Calu3 (cell line): Measurements from ENCODE around the gene GCA. TPM values are rescaled to one million over a fixed set of nuclear protein-coding genes. Genes with fewer than 3 reads are reported as not detected.

Experiments
- BruUV-seq: library from RNA; stranded (reverse); fragments of 400-500 nt; replicated peaks from 2 replicates; lab custom pipeline; 2021; lab: Mats Ljungman, UMichigan
- CTCF ChIA-PET: fragments of 300-600 bp; sonication (Branson Sonifier 250); formaldehyde crosslinking; loops from one replicate; lab custom pipeline; 2022; ENCODE audit warnings: antibody characterized with exemption; lab: Charles Lee
- DNase-seq: peaks from one replicate; pipeline ENCODE4 v3.0.0; 2022
- H3K27ac Mint-ChIP-seq: one replicate; pipeline ENCODE4 v1.8.0; 2022; ENCODE audit warnings: mixed read lengths; ENCODE audit not compliant: unreplicated experiment
- H3K27me3 Mint-ChIP-seq: one replicate; pipeline ENCODE4 v1.8.0; 2022; ENCODE audit warnings: mixed read lengths; ENCODE audit not compliant: unreplicated experiment
- H3K36me3 Mint-ChIP-seq: one replicate; pipeline ENCODE4 v1.8.0; 2022; ENCODE audit warnings: mild to moderate bottlenecking, moderate library complexity, mixed read lengths; ENCODE audit not compliant: insufficient read depth, unreplicated experiment
- H3K4me1 Mint-ChIP-seq: one replicate; pipeline ENCODE4 v1.8.0; 2022; ENCODE audit warnings: mild to moderate bottlenecking, low read depth, mixed read lengths; ENCODE audit not compliant: unreplicated experiment
- H3K4me3 Mint-ChIP-seq: one replicate; pipeline ENCODE4 v1.8.0; 2022; ENCODE audit warnings: mild to moderate bottlenecking, low read depth, moderate library complexity, mixed read lengths; ENCODE audit not compliant: unreplicated experiment
- H3K9me3 Mint-ChIP-seq: one replicate; pipeline ENCODE4 v1.8.0; 2022; ENCODE audit warnings: low read depth, mixed read lengths; ENCODE audit not compliant: unreplicated experiment
- intact Hi-C: fragments of 100-400 bp; cut with micrococcal nuclease; formaldehyde crosslinking; loops from one replicate; pipeline ENCODE4 v1.10.0; 2022; ENCODE audit not compliant: unreplicated experiment
- total RNA-seq: library from RNA; stranded (reverse); gene quantifications from 2 replicates; pipeline ENCODE4 v1.2.3, GENCODE V29; 2022
- TF ChIP-seq, protein P1 (sequence below): fragments of 200-600 bp; IDR thresholded peaks from one replicate; pipeline ENCODE4 v1.8.0; 2022; ENCODE audit warnings: antibody characterized with exemption; ENCODE audit not compliant: unreplicated experiment

The GCA gene
- total RNA-seq, 1 experiment from 2014 or later = 51.2 TPM

DNA sequence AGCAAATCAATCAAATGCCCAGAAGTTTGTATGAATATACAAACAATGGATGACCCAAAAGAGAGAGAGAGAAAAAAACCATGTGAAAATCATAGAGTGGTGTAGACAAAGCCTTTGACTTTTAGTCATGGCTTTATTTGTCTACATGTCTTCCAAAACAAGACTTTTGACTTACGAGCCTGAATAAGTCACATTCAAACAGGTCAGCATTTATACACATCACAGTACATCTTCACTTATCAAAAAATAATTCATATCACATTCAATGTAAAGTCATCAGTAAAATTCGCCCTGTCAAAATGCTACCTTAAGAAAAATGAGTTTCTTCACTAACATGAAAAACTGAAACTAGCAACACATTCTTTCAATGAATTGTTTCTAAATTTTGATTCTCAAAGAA, 27.3 kb upstream of the GCA start:
- intact Hi-C loops = no loop called here
- Mint-ChIP-seq H3K36me3 (peaks cover 35% of the 10 kb centered on the region), H3K4me1 (peaks cover 44% of the 10 kb centered on the region), H3K4me3 (peak overlapping the region; percentile 82), H3K9me3 (no peaks in the 10 kb centered on the region), H3K27me3 (no peaks in the 10 kb centered on the region), H3K27ac (peak overlapping the region; percentile 31)
- no TSS peak for BruUV-seq
- CTCF ChIA-PET = no interaction called here
- DNase-seq = no peak
- TF ChIP-seq, protein P1, sequence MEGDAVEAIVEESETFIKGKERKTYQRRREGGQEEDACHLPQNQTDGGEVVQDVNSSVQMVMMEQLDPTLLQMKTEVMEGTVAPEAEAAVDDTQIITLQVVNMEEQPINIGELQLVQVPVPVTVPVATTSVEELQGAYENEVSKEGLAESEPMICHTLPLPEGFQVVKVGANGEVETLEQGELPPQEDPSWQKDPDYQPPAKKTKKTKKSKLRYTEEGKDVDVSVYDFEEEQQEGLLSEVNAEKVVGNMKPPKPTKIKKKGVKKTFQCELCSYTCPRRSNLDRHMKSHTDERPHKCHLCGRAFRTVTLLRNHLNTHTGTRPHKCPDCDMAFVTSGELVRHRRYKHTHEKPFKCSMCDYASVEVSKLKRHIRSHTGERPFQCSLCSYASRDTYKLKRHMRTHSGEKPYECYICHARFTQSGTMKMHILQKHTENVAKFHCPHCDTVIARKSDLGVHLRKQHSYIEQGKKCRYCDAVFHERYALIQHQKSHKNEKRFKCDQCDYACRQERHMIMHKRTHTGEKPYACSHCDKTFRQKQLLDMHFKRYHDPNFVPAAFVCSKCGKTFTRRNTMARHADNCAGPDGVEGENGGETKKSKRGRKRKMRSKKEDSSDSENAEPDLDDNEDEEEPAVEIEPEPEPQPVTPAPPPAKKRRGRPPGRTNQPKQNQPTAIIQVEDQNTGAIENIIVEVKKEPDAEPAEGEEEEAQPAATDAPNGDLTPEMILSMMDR = no peak

DNA sequence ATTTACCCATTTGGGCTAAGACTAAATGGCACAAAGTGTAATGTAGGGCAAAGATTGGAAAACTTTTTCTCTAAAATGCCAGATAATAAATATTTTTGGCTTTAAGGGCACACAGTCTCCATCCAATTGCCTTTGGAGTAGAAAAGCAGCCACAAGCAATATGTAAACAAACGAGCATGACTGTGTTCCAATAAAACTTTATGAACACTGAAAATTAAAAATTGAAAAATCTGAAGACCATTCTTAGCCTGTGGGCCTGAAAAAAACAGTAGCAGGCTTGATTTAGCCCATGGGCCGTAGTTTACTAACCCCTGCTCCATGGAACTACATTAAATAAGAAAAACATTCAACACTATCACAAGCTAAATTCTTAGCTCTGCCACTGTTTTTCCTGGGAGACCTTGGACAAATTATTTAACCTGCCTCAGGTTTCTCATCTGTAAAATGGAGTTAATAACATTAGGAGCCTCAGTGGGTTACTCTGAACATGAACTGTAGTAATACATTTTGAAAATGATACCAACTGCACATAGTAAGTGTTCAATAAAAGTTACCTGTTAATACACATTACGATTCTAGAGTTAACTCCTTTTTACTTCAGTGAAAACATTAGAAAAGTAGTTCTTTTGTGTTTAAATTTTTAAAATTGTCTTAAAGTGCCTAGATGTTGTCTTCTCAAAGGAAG, 26.7 kb upstream of the GCA start:
- Mint-ChIP-seq H3K9me3 (no peaks in the 10 kb centered on the region), H3K4me1 (peaks cover 44% of the 10 kb centered on the region), H3K27me3 (no peaks in the 10 kb centered on the region), H3K27ac (peak overlapping the region; percentile 97), H3K36me3 (peaks cover 35% of the 10 kb centered on the region), H3K4me3 (peak overlapping the region; percentile 82)
- no TSS peak for BruUV-seq
- TF ChIP-seq, protein P1 = no peak
- intact Hi-C loops = no loop called here
- no peak for DNase-seq
- CTCF ChIA-PET = interaction anchor here (1.0 kb wide), 1 partner anchor 8 kb away, joined by 3 read pairs; no protein-coding TSS in a partner anchor

DNA sequence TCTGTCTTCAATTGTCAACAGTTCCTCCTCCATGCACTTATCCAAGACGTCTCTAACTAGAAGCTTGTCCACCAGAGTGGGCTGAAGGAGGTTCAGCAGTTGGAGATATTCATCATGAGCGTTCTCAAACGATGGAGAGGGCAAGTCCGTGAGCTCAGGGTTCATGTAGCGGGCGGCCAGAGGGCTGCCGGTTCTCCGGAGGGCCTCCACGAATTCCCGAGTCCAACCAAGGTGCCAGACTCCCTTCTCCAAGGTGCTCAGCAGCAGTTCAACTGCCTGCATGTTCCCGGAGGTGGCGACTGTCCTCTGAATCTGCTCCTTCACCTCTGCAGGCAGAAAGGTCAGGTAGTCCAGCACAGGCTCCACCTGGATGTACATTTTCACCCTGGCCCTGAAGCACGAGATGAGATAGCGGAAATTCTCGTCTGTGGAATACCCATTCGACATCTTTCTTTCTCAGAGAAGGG, 26.0 kb upstream of the GCA start:
- Mint-ChIP-seq H3K4me1 (peaks cover 44% of the 10 kb centered on the region), H3K9me3 (no peaks in the 10 kb centered on the region), H3K27ac (peak overlapping the region; percentile 97), H3K36me3 (peaks cover 35% of the 10 kb centered on the region), H3K27me3 (no peaks in the 10 kb centered on the region), H3K4me3 (peak overlapping the region; percentile 82)
- peak; percentile 41 for DNase-seq
- TF ChIP-seq, protein P1 = no peak
- intact Hi-C loops = no loop called here
- CTCF ChIA-PET = interaction anchor here (1.0 kb wide), 1 partner anchor 9 kb away, joined by 3 read pairs; no protein-coding TSS in a partner anchor
- BruUV-seq = TSS peak; percentile 46

DNA sequence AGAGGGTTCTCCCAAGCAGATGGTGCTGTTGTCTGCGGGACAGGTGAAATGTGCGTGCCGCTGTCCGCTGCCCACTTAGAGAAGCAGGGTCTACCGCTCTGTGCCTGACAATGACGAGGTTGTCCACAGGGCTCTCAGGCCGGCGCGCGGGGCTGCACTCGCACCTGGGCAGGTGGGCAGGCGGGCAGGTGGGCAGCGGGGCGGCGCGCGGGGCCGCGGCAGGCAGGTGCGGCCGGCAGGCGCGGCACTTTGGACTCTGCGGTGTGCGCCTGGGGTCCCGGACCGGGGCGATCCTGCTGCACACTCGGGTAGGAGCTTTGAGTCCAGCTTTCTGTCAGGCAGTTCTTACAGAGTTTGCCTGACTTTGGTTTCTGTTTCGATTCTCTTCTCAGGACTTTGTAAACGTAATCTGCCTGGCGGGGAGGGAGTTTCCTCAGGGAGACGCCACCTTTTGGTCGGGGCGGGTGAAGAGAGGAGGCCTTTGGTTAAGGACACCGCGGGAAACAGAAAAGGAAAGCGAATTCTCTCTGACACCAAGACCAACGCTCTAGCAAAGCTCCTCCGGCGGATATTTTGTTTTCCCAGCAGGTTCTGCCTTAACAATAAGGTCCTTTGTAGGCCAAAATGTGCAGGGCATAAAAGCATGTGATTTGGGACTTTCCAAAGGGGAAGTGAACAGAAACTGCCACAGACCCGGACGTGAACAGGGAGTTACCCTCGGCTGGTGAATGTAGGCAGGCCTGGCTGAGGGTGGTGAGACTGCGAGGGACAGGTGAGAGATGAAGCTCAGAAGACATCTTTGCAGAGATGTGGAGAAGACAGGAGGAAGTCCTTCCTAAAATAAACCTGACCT, 25.4 kb upstream of the GCA start, which contains the start of gene IFIH1:
IFIH1 (minus strand) TSS at position 357 of the 853 bp plus-strand sequence. CDS start 377 bp downstream, outside the sequence.
- CTCF ChIA-PET = interaction anchor here (0.6 to 1.5 kb wide), 7 partner anchors 10 to 432 kb away, joined by 3 to 7 read pairs (median 3); partner anchors contain the start of gene GCA
- intact Hi-C loops = no loop called here
- no peaks in the 10 kb centered on the region for H3K27me3 Mint-ChIP-seq
- H3K27ac Mint-ChIP-seq = peak within 1 kb of the TSS; percentile 97
- H3K4me1 Mint-ChIP-seq = peaks cover 44% of the 10 kb centered on the region
- peaks cover 35% of the 10 kb centered on the region for H3K36me3 Mint-ChIP-seq
- BruUV-seq = no TSS peak
- DNase-seq = peak; percentile 87
- TF ChIP-seq, protein P1 = peak; percentile 12
- peak within 1 kb of the TSS; percentile 82 for H3K4me3 Mint-ChIP-seq
- no peaks in the 10 kb centered on the region for H3K9me3 Mint-ChIP-seq
